Uterus (tissue), 2 donors: ENCODE measurements around the gene ZNF627.

ENCODE experiments used
- POLR2A ChIP-seq, 2 donors: fragments of 450-650 bp; IDR thresholded peaks; one replicate each; pipeline ENCODE4 v1.6.1; 2016; ENCODE audit warnings: antibody characterized with exemption in 2 of 2, mild to moderate bottlenecking in 1 of 2, moderate library complexity in 1 of 2
- TF ChIP-seq, protein P1 (sequence below), 4 experiments: fragments of 200-600 bp in 2 of 4; fragments of 450-650 bp in 2 of 4; sonication (generic) in 2 of 4; IDR thresholded peaks; one replicate each; pipeline ENCODE4 v1.5.1; 2016 to 2019; ENCODE audit warnings: antibody characterized with exemption in 4 of 4, mild to moderate bottlenecking in 2 of 4, moderate library complexity in 1 of 4

DNA sequence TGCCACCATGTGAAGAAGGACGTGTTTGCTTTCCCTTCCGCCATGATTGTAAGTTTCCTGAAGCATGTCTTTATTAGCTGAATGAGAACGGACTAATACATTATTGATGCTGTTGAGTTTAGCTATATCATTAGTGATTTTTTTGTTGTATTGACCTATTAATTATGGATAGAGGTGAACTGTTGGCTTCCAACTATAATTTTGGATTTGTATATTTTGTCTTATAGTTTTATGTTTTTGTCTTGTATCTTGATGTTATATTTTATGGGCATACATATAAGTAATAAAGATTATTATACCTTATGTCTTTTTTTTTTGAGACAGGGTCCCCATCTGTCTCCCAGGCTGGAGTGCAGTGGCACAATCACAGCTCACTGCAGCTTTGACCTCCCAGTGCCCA lies 45.6 kb downstream of the ZNF627 start:
- TF ChIP-seq, protein P1, sequence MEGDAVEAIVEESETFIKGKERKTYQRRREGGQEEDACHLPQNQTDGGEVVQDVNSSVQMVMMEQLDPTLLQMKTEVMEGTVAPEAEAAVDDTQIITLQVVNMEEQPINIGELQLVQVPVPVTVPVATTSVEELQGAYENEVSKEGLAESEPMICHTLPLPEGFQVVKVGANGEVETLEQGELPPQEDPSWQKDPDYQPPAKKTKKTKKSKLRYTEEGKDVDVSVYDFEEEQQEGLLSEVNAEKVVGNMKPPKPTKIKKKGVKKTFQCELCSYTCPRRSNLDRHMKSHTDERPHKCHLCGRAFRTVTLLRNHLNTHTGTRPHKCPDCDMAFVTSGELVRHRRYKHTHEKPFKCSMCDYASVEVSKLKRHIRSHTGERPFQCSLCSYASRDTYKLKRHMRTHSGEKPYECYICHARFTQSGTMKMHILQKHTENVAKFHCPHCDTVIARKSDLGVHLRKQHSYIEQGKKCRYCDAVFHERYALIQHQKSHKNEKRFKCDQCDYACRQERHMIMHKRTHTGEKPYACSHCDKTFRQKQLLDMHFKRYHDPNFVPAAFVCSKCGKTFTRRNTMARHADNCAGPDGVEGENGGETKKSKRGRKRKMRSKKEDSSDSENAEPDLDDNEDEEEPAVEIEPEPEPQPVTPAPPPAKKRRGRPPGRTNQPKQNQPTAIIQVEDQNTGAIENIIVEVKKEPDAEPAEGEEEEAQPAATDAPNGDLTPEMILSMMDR (IDR thresholded peaks at IDR 0.05) = no peak
- TF ChIP-seq POLR2A (IDR thresholded peaks at IDR 0.05) = no peak
